Thyroid gland (tissue), 4 donors: Measurements from ENCODE around the gene DOCK1. TPM values are rescaled to one million over a fixed set of nuclear protein-coding genes. Genes with fewer than 3 reads are reported as not detected.

ENCODE experiments used
- DNase-seq, 2 donors: peaks; one replicate each; pipeline ENCODE4 v3.0.0-alpha.2; 2019
- H3K27ac ChIP-seq, 3 donors: fragments of 200-600 bp; sonication (generic); 1 replicate in 2 of 3; 2 replicates in 1 of 3; pipeline ENCODE4 v1.5.1; 2016 to 2019; ENCODE audit warnings: mild to moderate bottlenecking in 1 of 3, moderate library complexity in 1 of 3
- H3K27me3 ChIP-seq: fragments of 200-600 bp; sonication (generic); one replicate; pipeline ENCODE4 v1.5.1; 2019
- H3K36me3 ChIP-seq, 2 donors: fragments of 200-600 bp; sonication (generic); one replicate each; pipeline ENCODE4 v1.5.1; 2016 to 2019
- H3K4me1 ChIP-seq, 2 donors: fragments of 200-600 bp; sonication (generic); one replicate each; pipeline ENCODE4 v1.5.1; 2017 to 2019
- H3K4me3 ChIP-seq, 3 donors: fragments of 200-600 bp; sonication (generic); replicated peaks in 1 of 3; 1 replicate in 2 of 3; 2 replicates in 1 of 3; pipeline ENCODE4 v1.5.1; 2016; ENCODE audit warnings: mild to moderate bottlenecking in 1 of 3
- H3K9me3 ChIP-seq: fragments of 200-600 bp; sonication (generic); one replicate; pipeline ENCODE4 v1.5.1; 2017
- POLR2A ChIP-seq, 2 donors: fragments of 450-650 bp; IDR thresholded peaks; one replicate each; pipeline ENCODE4 v1.6.1; 2017; ENCODE audit warnings: antibody characterized with exemption in 2 of 2, mild to moderate bottlenecking in 2 of 2, moderate library complexity in 1 of 2
- WGBS, 2 donors: methylation state at CpG; one replicate each; pipeline ENCODE4 v1.1.5; 2017; 5-methylcytosine and 5-hydroxymethylcytosine counted together
- intact Hi-C: fragments of 100-400 bp; cut with DNase I; formaldehyde crosslinking; loops from one replicate; pipeline ENCODE4 v1.15.1; 2023
- total RNA-seq, 4 donors: library from RNA; depleted of rRNA; stranded (reverse); fragments of >200 nt; gene quantifications; one replicate each; pipeline ENCODE4 v1.2.3, GENCODE V29; 2016
- TF ChIP-seq, protein P1 (sequence below), 6 experiments: fragments of 200-600 bp in 3 of 6; fragments of 450-650 bp in 3 of 6; sonication (generic) in 3 of 6; IDR thresholded peaks; one replicate each; pipeline ENCODE4 v1.5.1; 2016 to 2019; ENCODE audit warnings: antibody characterized with exemption in 6 of 6, mild to moderate bottlenecking in 2 of 6, inconsistent platforms in 1 of 6, moderate library complexity in 1 of 6

Gene DOCK1
- total RNA-seq, 4 donors from 2014 or later = 89.7 to 217 (median 112) TPM

DNA sequence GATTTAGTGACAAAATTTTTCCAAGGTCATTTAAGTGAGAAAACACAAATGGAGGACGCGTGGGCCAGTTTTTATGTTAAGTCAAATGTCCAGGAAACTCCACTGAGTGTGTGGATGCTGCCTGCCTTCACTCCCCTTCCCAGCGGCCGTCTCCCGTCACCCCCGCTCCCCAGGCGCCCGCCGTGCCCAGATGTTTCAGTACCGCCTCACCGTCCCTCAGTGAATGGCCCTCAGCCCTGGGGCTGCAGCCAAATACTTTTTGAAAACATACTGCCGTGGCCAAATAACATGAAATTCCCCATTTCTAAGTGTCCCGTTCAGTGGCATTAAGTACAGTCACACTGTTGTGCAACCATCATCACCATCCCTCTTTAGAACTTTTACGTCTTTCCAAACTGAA, 159.2 kb downstream of the DOCK1 start:
- 92 to 96% methylated on average over 14 of the region's 14 CpGs for WGBS, 2 donors

DNA sequence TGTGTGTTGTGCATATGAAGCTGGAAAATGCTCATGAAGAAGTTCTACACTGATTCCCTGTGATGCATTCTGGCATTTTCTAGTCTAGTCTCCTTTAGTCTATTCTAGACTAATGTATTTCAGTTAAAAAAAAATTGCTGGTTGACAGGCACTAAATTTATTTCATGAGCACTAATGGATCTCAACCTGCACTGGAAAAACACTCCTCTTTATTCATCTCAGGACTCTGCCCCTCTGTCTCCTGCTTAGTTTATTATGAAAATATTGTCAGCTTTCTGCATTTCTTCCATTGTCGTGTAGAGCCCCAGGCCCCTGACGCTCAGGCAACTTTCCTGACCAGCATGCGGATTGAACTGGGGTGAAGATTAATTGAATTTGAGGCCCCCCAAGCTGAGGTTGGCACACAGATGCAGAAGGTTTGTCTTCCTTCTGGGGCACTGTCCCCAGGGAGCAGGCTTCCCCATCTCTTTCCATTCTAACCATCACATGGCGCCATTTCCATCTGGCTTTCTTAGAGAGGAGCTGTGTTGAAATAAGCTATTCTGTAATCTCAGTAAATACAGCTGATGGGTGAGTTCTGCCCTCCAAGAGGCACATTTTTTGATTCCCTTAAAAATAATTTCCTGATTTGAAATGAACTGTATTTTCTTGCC, 162.4 kb downstream of the DOCK1 start:
- DNase-seq = no peak
- H3K4me3 ChIP-seq = no peak overlapping the region
- no peak overlapping the region for H3K27ac ChIP-seq
- WGBS, 2 donors = 92 to 96% methylated on average over 4 of the region's 4 CpGs
- H3K9me3 ChIP-seq = no peaks in the 10 kb centered on the region
- peaks cover 11% of the 10 kb centered on the region in 2 donors for H3K36me3 ChIP-seq
- H3K27me3 ChIP-seq = no peaks in the 10 kb centered on the region
- intact Hi-C loops = no loop called here
- H3K4me1 ChIP-seq = no peaks in the 10 kb centered on the region
- TF ChIP-seq, protein P1, sequence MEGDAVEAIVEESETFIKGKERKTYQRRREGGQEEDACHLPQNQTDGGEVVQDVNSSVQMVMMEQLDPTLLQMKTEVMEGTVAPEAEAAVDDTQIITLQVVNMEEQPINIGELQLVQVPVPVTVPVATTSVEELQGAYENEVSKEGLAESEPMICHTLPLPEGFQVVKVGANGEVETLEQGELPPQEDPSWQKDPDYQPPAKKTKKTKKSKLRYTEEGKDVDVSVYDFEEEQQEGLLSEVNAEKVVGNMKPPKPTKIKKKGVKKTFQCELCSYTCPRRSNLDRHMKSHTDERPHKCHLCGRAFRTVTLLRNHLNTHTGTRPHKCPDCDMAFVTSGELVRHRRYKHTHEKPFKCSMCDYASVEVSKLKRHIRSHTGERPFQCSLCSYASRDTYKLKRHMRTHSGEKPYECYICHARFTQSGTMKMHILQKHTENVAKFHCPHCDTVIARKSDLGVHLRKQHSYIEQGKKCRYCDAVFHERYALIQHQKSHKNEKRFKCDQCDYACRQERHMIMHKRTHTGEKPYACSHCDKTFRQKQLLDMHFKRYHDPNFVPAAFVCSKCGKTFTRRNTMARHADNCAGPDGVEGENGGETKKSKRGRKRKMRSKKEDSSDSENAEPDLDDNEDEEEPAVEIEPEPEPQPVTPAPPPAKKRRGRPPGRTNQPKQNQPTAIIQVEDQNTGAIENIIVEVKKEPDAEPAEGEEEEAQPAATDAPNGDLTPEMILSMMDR (IDR thresholded peaks at IDR 0.05) = no peak
- no peak for TF ChIP-seq POLR2A (IDR thresholded peaks at IDR 0.05)

More for the DNA sequence above, 159.2 kb downstream of the DOCK1 start:
- Histone ChIP-seq H3K27me3 (no peaks in the 10 kb centered on the region), H3K27ac (no peak overlapping the region), H3K36me3 (peaks cover 11 to 19% of the 10 kb centered on the region in 2 donors), H3K4me1 (no peaks in the 10 kb centered on the region), H3K9me3 (no peaks in the 10 kb centered on the region), H3K4me3 (no peak overlapping the region)
- no peak for DNase-seq
- intact Hi-C loops = no loop called here
- TF ChIP-seq, protein P1 (IDR thresholded peaks at IDR 0.05) = no peak
- TF ChIP-seq POLR2A (IDR thresholded peaks at IDR 0.05) = no peak

DNA sequence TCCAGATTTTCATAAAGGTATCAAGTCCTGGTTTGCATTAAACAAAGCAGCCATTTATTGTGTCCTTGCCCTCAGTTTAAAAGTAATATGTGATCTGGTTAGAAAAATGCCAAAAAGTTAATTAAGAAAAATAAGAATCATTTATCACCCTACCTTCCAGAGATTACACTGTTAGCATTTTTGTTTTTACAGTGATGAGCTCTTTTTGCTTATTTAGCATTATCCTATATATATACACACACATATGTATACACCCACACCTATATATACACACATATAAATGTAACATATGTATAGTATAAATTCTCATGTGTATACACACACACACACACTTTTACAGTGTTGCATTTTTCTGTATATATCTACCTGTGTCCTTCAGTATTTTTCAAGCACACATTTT, 163.3 kb downstream of the DOCK1 start:
- Histone ChIP-seq H3K9me3 (no peaks in the 10 kb centered on the region), H3K4me1 (no peaks in the 10 kb centered on the region), H3K27ac (no peak overlapping the region), H3K27me3 (no peaks in the 10 kb centered on the region), H3K4me3 (no peak overlapping the region), H3K36me3 (peaks cover 5 to 11% of the 10 kb centered on the region in 2 donors)
- TF ChIP-seq, protein P1 (IDR thresholded peaks at IDR 0.05) = no peak
- no peak for TF ChIP-seq POLR2A (IDR thresholded peaks at IDR 0.05)
- DNase-seq = no peak
- intact Hi-C loops = no loop called here

DNA sequence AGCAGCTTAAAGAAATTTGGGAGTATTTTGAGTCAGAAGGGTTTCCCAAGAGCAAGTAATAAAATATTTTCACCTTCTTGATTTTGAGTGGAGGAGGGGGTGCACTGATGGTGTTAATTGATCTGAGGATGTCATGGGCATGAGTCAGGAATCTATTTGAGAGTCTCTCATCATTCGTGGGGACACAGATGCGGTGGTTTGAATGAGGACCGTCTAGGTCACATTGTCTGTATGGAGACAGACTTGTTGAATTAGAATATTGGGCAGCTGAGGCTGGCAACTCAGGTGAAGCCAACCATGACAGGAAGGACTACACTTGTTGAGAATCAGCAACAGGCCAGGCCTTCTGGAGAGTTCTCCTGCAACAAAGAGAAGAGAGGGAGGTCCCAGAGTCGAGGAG, 164.2 kb downstream of the DOCK1 start:
- Histone ChIP-seq H3K36me3 (peaks cover 9 to 11% of the 10 kb centered on the region in 2 donors), H3K9me3 (no peaks in the 10 kb centered on the region), H3K4me3 (no peak overlapping the region), H3K27ac (no peak overlapping the region), H3K4me1 (no peaks in the 10 kb centered on the region), H3K27me3 (no peaks in the 10 kb centered on the region)
- TF ChIP-seq POLR2A (IDR thresholded peaks at IDR 0.05) = no peak
- TF ChIP-seq, protein P1 (IDR thresholded peaks at IDR 0.05) = no peak
- 50 to 57% methylated on average over 4 of the region's 4 CpGs for WGBS, 2 donors
- intact Hi-C loops = no loop called here
- DNase-seq = peak; percentile 37 to 39

DNA sequence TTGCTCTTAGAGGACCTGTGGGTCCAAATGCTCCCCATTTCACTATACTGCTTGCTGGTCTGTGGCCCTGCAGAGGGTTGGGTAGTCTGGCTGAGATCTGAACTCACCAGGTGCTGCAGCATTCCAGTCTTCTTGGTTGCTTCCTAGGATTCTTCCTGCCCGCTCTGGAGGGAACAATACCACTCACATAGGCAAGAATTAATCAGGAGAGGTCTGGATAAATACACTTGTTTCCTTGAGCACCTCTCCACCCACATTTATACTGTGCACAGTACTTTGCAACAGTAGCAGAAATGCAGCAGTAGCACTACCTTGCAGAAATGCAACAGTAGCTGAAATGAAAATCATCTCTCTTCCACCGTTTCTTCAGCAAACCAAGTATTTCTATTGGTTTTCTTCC, 165.9 kb downstream of the DOCK1 start:
- no peaks in the 10 kb centered on the region for H3K4me1 ChIP-seq
- H3K36me3 ChIP-seq = peaks cover under 1 to 4% of the 10 kb centered on the region in 2 donors
- TF ChIP-seq POLR2A (IDR thresholded peaks at IDR 0.05) = no peak
- TF ChIP-seq, protein P1 (IDR thresholded peaks at IDR 0.05) = no peak
- no peak overlapping the region for H3K4me3 ChIP-seq
- WGBS, 2 donors = 77 to 82% methylated on average over 2 of the region's 2 CpGs
- no peak overlapping the region for H3K27ac ChIP-seq
- H3K9me3 ChIP-seq = no peaks in the 10 kb centered on the region
- no peaks in the 10 kb centered on the region for H3K27me3 ChIP-seq
- DNase-seq = no peak
- intact Hi-C loops = no loop called here
